K562 (cell line): ENCODE results near the gene PON2. TPM values are rescaled to one million over a fixed set of nuclear protein-coding genes. Genes with fewer than 3 reads are reported as not detected.
"Not testable (repeated sequence)": the region's sequence is repeated elsewhere in the genome, so short reads cannot be mapped to it uniquely, and the experiment has no call there.

ENCODE experiments used
- ATAC-seq: fragments of 200-7000 bp; cut with Tn5 transposase; 3 replicates; pipeline ENCODE4 v1.9.1; 2020; ENCODE audit warnings: moderate library complexity
- BruUV-seq: library from RNA; stranded (reverse); fragments of 400-500 nt; replicated peaks from 2 replicates; lab custom pipeline; 2021; lab: Mats Ljungman, UMichigan
- CTCF ChIA-PET: fragments of 300-600 bp; formaldehyde crosslinking; extraction: SDS; loops from one replicate; lab custom pipeline; 2021; ENCODE audit warnings: low intra/inter-chr PET ratio; lab: Yijun Ruan, JAX
- POLR2A ChIA-PET: fragments of 300-600, 350-650 bp; sonication (Branson Sonifier 250); formaldehyde crosslinking; extraction: SDS; loops from one replicate; lab custom pipeline; 2021; ENCODE audit warnings: antibody characterized with exemption, inconsistent platforms; lab: Yijun Ruan, JAX
- DNase-seq, 4 experiments: peaks; one replicate each; pipeline versions ENCODE4 v3.0.0 to v3.0.0-alpha.2; 2011 to 2018; ENCODE audit warnings: low spot score in 3 of 4, mixed read lengths in 3 of 4; ENCODE audit errors: extremely low read depth in 1 of 4
- FAIRE-seq: peaks from 2 replicates; lab custom pipeline; 2011; peaks lifted over from hg19 to GRCh38; lab: Jason Lieb, UNC
- H2AFZ ChIP-seq: 2 replicates; pipeline ENCODE4 v1.6.0; 2011; ENCODE audit warnings: low read depth, low read length, control low read depth, inconsistent platforms
- H3K27ac ChIP-seq: fragments of 200-600 bp; 3 replicates; pipeline ENCODE4 v1.8.0; 2011; ENCODE audit warnings: low read depth, mild to moderate bottlenecking, control low read depth, inconsistent platforms, low read length, moderate library complexity, mixed read lengths; ENCODE audit errors: extremely low read depth
- H3K27me3 ChIP-seq, 2 experiments: fragments of 300-600 bp in 1 of 2; 2 replicates in 1 of 2; 3 replicates in 1 of 2; pipeline versions ENCODE4 v1.6.0 to v1.8.0; 2011; ENCODE audit warnings: inconsistent platforms in 2 of 2, low read length in 2 of 2, mild to moderate bottlenecking in 1 of 2, mixed read lengths in 1 of 2, moderate library complexity in 1 of 2; ENCODE audit not compliant: control insufficient read depth in 2 of 2, insufficient read depth in 2 of 2
- H3K36me3 ChIP-seq: fragments of 300-600 bp; 3 replicates; pipeline ENCODE4 v1.8.0; 2011; ENCODE audit warnings: mild to moderate bottlenecking, low read length, inconsistent platforms; ENCODE audit not compliant: control insufficient read depth, insufficient read depth
- H3K4me1 ChIP-seq, 2 experiments: fragments of 200-600 bp in 1 of 2; replicated peaks in 1 of 2; 2 replicates in 1 of 2; 3 replicates in 1 of 2; pipeline versions ENCODE4 v1.5.1 to v1.8.0; 2011; ENCODE audit warnings: inconsistent platforms in 2 of 2, low read length in 2 of 2, mild to moderate bottlenecking in 1 of 2, mixed read lengths in 1 of 2, moderate library complexity in 1 of 2; ENCODE audit not compliant: control insufficient read depth in 2 of 2, insufficient read depth in 2 of 2
- H3K4me2 ChIP-seq: 2 replicates; pipeline ENCODE4 v1.6.1; 2011; ENCODE audit warnings: low read length, control low read depth, inconsistent platforms, mixed read lengths; ENCODE audit not compliant: insufficient read depth
- H3K4me3 ChIP-seq: fragments of 200-600 bp; sonication (generic), shearing (Covaris generic); 2 replicates; pipeline ENCODE4 v1.5.1; 2016; ENCODE audit warnings: control low read depth, inconsistent platforms
- H3K79me2 ChIP-seq: fragments of 200-600 bp; 3 replicates; pipeline ENCODE4 v1.8.0; 2011; ENCODE audit warnings: low read length, inconsistent platforms; ENCODE audit not compliant: control insufficient read depth, insufficient read depth
- H3K9ac ChIP-seq, 2 experiments: 2 replicates each; pipeline versions ENCODE4 v1.6.0 to v1.6.1; 2011; ENCODE audit warnings: low read depth in 2 of 2, low read length in 2 of 2, control low read depth in 1 of 2, inconsistent platforms in 1 of 2, mild to moderate bottlenecking in 1 of 2, mixed read lengths in 1 of 2; ENCODE audit not compliant: insufficient read depth in 1 of 2
- H3K9me1 ChIP-seq: one replicate; pipeline ENCODE4 v1.6.0; 2011; ENCODE audit warnings: inconsistent platforms, mild to moderate bottlenecking, low read length, moderate library complexity; ENCODE audit not compliant: control insufficient read depth, insufficient read depth
- H3K9me3 ChIP-seq: replicated peaks from 2 replicates; pipeline ENCODE4 v1.5.1; 2011; ENCODE audit warnings: low read depth, low read length, inconsistent platforms; ENCODE audit not compliant: control insufficient read depth, insufficient read depth
- H4K20me1 ChIP-seq: replicated peaks from 2 replicates; pipeline ENCODE4 v1.6.1; 2011; ENCODE audit warnings: low read length, inconsistent platforms, mixed read lengths; ENCODE audit not compliant: control insufficient read depth, insufficient read depth
- ARID2 ChIP-seq: fragments of 450-650 bp; IDR thresholded peaks from 2 replicates; pipeline ENCODE4 v1.6.1; 2017; ENCODE audit warnings: antibody characterized with exemption, mild to moderate bottlenecking
- EGR1 ChIP-seq: fragments of 450-650 bp; conservative IDR thresholded peaks from 2 replicates; pipeline ENCODE4 v1.6.1; 2017; ENCODE audit warnings: mild to moderate bottlenecking
- FOS ChIP-seq: IDR thresholded peaks from 3 replicates; pipeline ENCODE4 v1.6.1; 2011; ENCODE audit not compliant: insufficient read length; ENCODE audit errors: extremely low read depth
- YY1 ChIP-seq, 3 experiments: IDR thresholded peaks; 2 replicates each; pipeline ENCODE4 v1.6.1; 2011; ENCODE audit warnings: low read length in 2 of 3, mild to moderate bottlenecking in 2 of 3, moderate library complexity in 2 of 3, borderline replicate concordance in 1 of 3, control low read depth in 1 of 3, low read depth in 1 of 3; ENCODE audit not compliant: insufficient read depth in 3 of 3, insufficient replicate concordance in 2 of 3, control insufficient read depth in 1 of 3, insufficient read length in 1 of 3; ENCODE audit errors: extremely low read depth in 1 of 3
- WGBS: fragments of 100-300 bp; shearing (Covaris generic); methylation state at CpG from one replicate; pipeline ENCODE4 v1.1.6; 2016; ENCODE audit warnings: low coverage, mixed read lengths; ENCODE audit not compliant: insufficient coverage; ENCODE audit errors: missing lambda C conversion rate; 5-methylcytosine and 5-hydroxymethylcytosine counted together
- in situ Hi-C: fragments of 300-500 bp; cut with MboI; formaldehyde crosslinking; loops from 4 replicates; pipeline ENCODE4 v1.15.0; 2018; ENCODE audit warnings: inconsistent platforms, mixed read lengths
- intact Hi-C: fragments of 100-400 bp; cut with micrococcal nuclease; formaldehyde crosslinking; loops from 2 replicates; pipeline ENCODE4 v1.14.2; 2022
- polyA plus RNA-seq, 8 experiments: library from polyadenylated mRNA; depleted of rRNA in 4 of 8; stranded (reverse) in 5 of 8; unstranded in 3 of 8; fragments of >200 nt; fragmentation: Nextera tagmentation in 2 of 8; fragmentation: Illumina TruSeq in 1 of 8; extraction: Ambion mirVana in 2 of 8; extraction: Trizol in 1 of 8; gene quantifications; 2 replicates each; pipeline versions ENCODE4 v1.2.1 to v1.2.3, GENCODE V29; 2011 to 2014; ENCODE audit warnings: inconsistent platforms in 1 of 8, missing spikeins in 1 of 8
- total RNA-seq, 7 experiments: library from RNA; depleted of rRNA in 6 of 7; stranded (reverse); fragments of >200 nt in 6 of 7; fragmentation: Illumina TruSeq in 2 of 7; extraction: Trizol in 2 of 7; gene quantifications; 2 replicates each; pipeline versions ENCODE4 v1.2.1 to v1.2.3, GENCODE V29; 2011 to 2021; ENCODE audit warnings: low replicate concordance in 1 of 7

The PON2 gene
- total and polyA plus RNA-seq, 9 of the 15 experiments (the other 6 are each of a cell fraction or from before 2014, with no cell fraction given), result 8.5 to 30.1 (median 21.9) TPM

- DNase-seq, H3K4me1 ChIP-seq, H3K9ac ChIP-seq, H3K4me2 ChIP-seq, H3K9me3 ChIP-seq, H3K27ac ChIP-seq, H4K20me1 ChIP-seq, CTCF ChIA-PET, H3K79me2 ChIP-seq, H3K27me3 ChIP-seq, BruUV-seq, in situ Hi-C loops, FAIRE-seq, H2AFZ ChIP-seq, H3K4me3 ChIP-seq, POLR2A ChIA-PET, ATAC-seq, H3K36me3 ChIP-seq, intact Hi-C loops, H3K9me1 ChIP-seq: not testable (repeated sequence)
- 0% methylated on average over 9 of the region's 10 CpGs for WGBS
These were observed 55.4 kb downstream of the PON2 start for GRCh38 chr7:95379457-95379856.

- peak overlapping the region; percentile 10; the same call in 1 of the 2 replicates for H3K4me3 ChIP-seq
- peak in 1 of 4 experiments; percentile 30 for DNase-seq
- WGBS, result 6% methylated on average over 18 of the region's 18 CpGs
- H3K27ac ChIP-seq, result no peak overlapping the region
- H3K4me1 ChIP-seq, result no peaks in the 10 kb centered on the region
- H3K79me2 ChIP-seq, result no peaks in the 10 kb centered on the region
- in situ Hi-C loops (no loop called here), intact Hi-C loops (no loop called here)
- TF ChIP-seq FOS (no peak), ARID2 (no peak), EGR1 (peak; percentile 59), YY1 (IDR thresholded peaks at IDR 0.05; ENCODE audit: borderline replicate concordance in 1 of 3, control insufficient read depth in 1 of 3, extremely low read depth in 1 of 3, insufficient read depth in 3 of 3, insufficient read length in 1 of 3, insufficient replicate concordance in 2 of 3, low read depth in 1 of 3, low read length in 2 of 3) (peak in 1 of 3 experiments; percentile 69)
- TF ChIP-seq, all 486 proteins: peak for 2
- Histone ChIP-seq H3K9me3 (no peaks in the 10 kb centered on the region), H4K20me1 (no peaks in the 10 kb centered on the region), H3K27me3 (no peaks in the 10 kb centered on the region), H3K9me1 (no peaks in the 10 kb centered on the region), H3K9ac (no peak overlapping the region), H2AFZ (peak overlapping the region; percentile 96), H3K4me2 (peak overlapping the region; percentile 67), H3K36me3 (no peaks in the 10 kb centered on the region)
- CTCF ChIA-PET, result no interaction called here
- POLR2A ChIA-PET, result interaction anchor here (0.9 kb wide), 1 partner anchor 10 kb away, joined by 3 read pairs; no protein-coding TSS in a partner anchor
- BruUV-seq, result no TSS peak
- ATAC-seq (peak; percentile 33; the same call in 2 of the 3 replicates), FAIRE-seq (no peak)
These were observed 58.0 kb downstream of the PON2 start for GRCh38 chr7:95376632-95377400.
